Activated T-cell treated with anti-CD3 and anti-CD28 coated beads, Interleukin-2, amount 50 U/mL, for 24 hours (primary cell): ENCODE results near the gene DUS1L.

Experiments used
- DNase-seq: peaks from one replicate; pipeline ENCODE4 v3.0.0-alpha.2; 2020
- H3K27ac Mint-ChIP-seq: 2 replicates; pipeline ENCODE4 v1.8.0; 2020; ENCODE audit warnings: mild to moderate bottlenecking, mixed read lengths
- H3K27me3 Mint-ChIP-seq: 2 replicates; pipeline ENCODE4 v1.8.0; 2020; ENCODE audit warnings: mixed read lengths
- H3K36me3 Mint-ChIP-seq: 2 replicates; pipeline ENCODE4 v1.8.0; 2020; ENCODE audit warnings: low read depth, mixed read lengths
- H3K4me1 Mint-ChIP-seq: 2 replicates; pipeline ENCODE4 v1.8.0; 2020; ENCODE audit warnings: low read depth, mixed read lengths
- H3K4me3 Mint-ChIP-seq: 2 replicates; pipeline ENCODE4 v1.8.0; 2020; ENCODE audit warnings: mild to moderate bottlenecking, moderate library complexity, mixed read lengths
- H3K9me3 Mint-ChIP-seq: 2 replicates; pipeline ENCODE4 v1.8.0; 2020; ENCODE audit warnings: mixed read lengths

Gene DUS1L

GRCh38 chr17:82061047-82061925 lies 4.3 kb downstream of the DUS1L start:
- DNase-seq: no peak
- H3K4me1 Mint-ChIP-seq: peaks cover 12% of the 10 kb centered on the region
- no peaks in the 10 kb centered on the region for H3K27me3 Mint-ChIP-seq
- peaks cover 81% of the 10 kb centered on the region for H3K36me3 Mint-ChIP-seq
- peak overlapping the region; percentile 61 for H3K27ac Mint-ChIP-seq
- no peaks in the 10 kb centered on the region for H3K9me3 Mint-ChIP-seq
- no peak overlapping the region for H3K4me3 Mint-ChIP-seq

GRCh38 chr17:82060614-82061013 lies 5.0 kb downstream of the DUS1L start:
- Mint-ChIP-seq H3K9me3 (no peaks in the 10 kb centered on the region), H3K4me1 (peaks cover 9% of the 10 kb centered on the region), H3K4me3 (no peak overlapping the region), H3K27me3 (no peaks in the 10 kb centered on the region), H3K27ac (no peak overlapping the region), H3K36me3 (peaks cover 84% of the 10 kb centered on the region)
- DNase-seq: no peak

GRCh38 chr17:82060001-82060380 lies 5.6 kb downstream of the DUS1L start:
- Mint-ChIP-seq H3K36me3 (peaks cover 89% of the 10 kb centered on the region), H3K4me3 (no peak overlapping the region), H3K27ac (peak overlapping the region; percentile 55), H3K27me3 (no peaks in the 10 kb centered on the region), H3K4me1 (peaks cover 9% of the 10 kb centered on the region), H3K9me3 (no peaks in the 10 kb centered on the region)
- DNase-seq: no peak

GRCh38 chr17:82059272-82060000 lies 6.2 kb downstream of the DUS1L start:
- no peaks in the 10 kb centered on the region for H3K9me3 Mint-ChIP-seq
- no peak for DNase-seq
- no peak overlapping the region for H3K27ac Mint-ChIP-seq
- peaks cover 11% of the 10 kb centered on the region for H3K4me1 Mint-ChIP-seq
- no peaks in the 10 kb centered on the region for H3K27me3 Mint-ChIP-seq
- H3K36me3 Mint-ChIP-seq: peaks cover 92% of the 10 kb centered on the region
- H3K4me3 Mint-ChIP-seq: no peak overlapping the region

- peaks cover 92% of the 10 kb centered on the region for H3K36me3 Mint-ChIP-seq
- H3K4me3 Mint-ChIP-seq: no peak overlapping the region
- H3K27me3 Mint-ChIP-seq: no peaks in the 10 kb centered on the region
- H3K27ac Mint-ChIP-seq: peak overlapping the region; percentile 8
- no peaks in the 10 kb centered on the region for H3K9me3 Mint-ChIP-seq
- no peak for DNase-seq
- peaks cover 5% of the 10 kb centered on the region for H3K4me1 Mint-ChIP-seq
Observed at GRCh38 chr17:82058855-82059249, 6.8 kb downstream of the DUS1L start.

- peak overlapping the region; percentile 41 for H3K27ac Mint-ChIP-seq
- no peaks in the 10 kb centered on the region for H3K9me3 Mint-ChIP-seq
- H3K4me3 Mint-ChIP-seq: no peak overlapping the region
- H3K4me1 Mint-ChIP-seq: peaks cover 10% of the 10 kb centered on the region
- H3K36me3 Mint-ChIP-seq: peaks cover 92% of the 10 kb centered on the region
- no peak for DNase-seq
- no peaks in the 10 kb centered on the region for H3K27me3 Mint-ChIP-seq
Observed at GRCh38 chr17:82058230-82058854, 7.3 kb downstream of the DUS1L start.

GRCh38 chr17:82056729-82057621 lies 8.6 kb downstream of the DUS1L start:
- Mint-ChIP-seq H3K4me1 (peaks cover 15% of the 10 kb centered on the region), H3K36me3 (peaks cover 83% of the 10 kb centered on the region), H3K4me3 (no peak overlapping the region), H3K9me3 (no peaks in the 10 kb centered on the region), H3K27ac (no peak overlapping the region), H3K27me3 (no peaks in the 10 kb centered on the region)
- no peak for DNase-seq

- no peak for DNase-seq
- Mint-ChIP-seq H3K27me3 (no peaks in the 10 kb centered on the region), H3K9me3 (no peaks in the 10 kb centered on the region), H3K4me3 (no peak overlapping the region), H3K27ac (peak overlapping the region; percentile 47), H3K4me1 (peaks cover 15% of the 10 kb centered on the region), H3K36me3 (peaks cover 76% of the 10 kb centered on the region)
Observed at GRCh38 chr17:82055965-82056728, 9.5 kb downstream of the DUS1L start.

GRCh38 chr17:82055023-82055964 lies 10.3 kb downstream of the DUS1L start:
- H3K27ac Mint-ChIP-seq: peak overlapping the region; percentile 47
- no peaks in the 10 kb centered on the region for H3K27me3 Mint-ChIP-seq
- H3K36me3 Mint-ChIP-seq: peaks cover 69% of the 10 kb centered on the region
- no peak for DNase-seq
- no peak overlapping the region for H3K4me3 Mint-ChIP-seq
- H3K9me3 Mint-ChIP-seq: no peaks in the 10 kb centered on the region
- H3K4me1 Mint-ChIP-seq: peaks cover 21% of the 10 kb centered on the region

GRCh38 chr17:82054351-82055022 lies 11.1 kb downstream of the DUS1L start:
- DNase-seq: no peak
- H3K27ac Mint-ChIP-seq: peak overlapping the region; percentile 47
- peaks cover 24% of the 10 kb centered on the region for H3K4me1 Mint-ChIP-seq
- H3K36me3 Mint-ChIP-seq: peaks cover 63% of the 10 kb centered on the region
- H3K9me3 Mint-ChIP-seq: no peaks in the 10 kb centered on the region
- H3K27me3 Mint-ChIP-seq: no peaks in the 10 kb centered on the region
- no peak overlapping the region for H3K4me3 Mint-ChIP-seq

GRCh38 chr17:82053556-82054263 lies 11.9 kb downstream of the DUS1L start:
- DNase-seq: no peak
- Mint-ChIP-seq H3K36me3 (peaks cover 58% of the 10 kb centered on the region), H3K9me3 (no peaks in the 10 kb centered on the region), H3K4me1 (peaks cover 24% of the 10 kb centered on the region), H3K27me3 (no peaks in the 10 kb centered on the region), H3K4me3 (peak overlapping the region; percentile 89), H3K27ac (peak overlapping the region; percentile 77)

GRCh38 chr17:82053130-82053529 lies 12.5 kb downstream of the DUS1L start:
- Mint-ChIP-seq H3K36me3 (peaks cover 54% of the 10 kb centered on the region), H3K27ac (peak overlapping the region; percentile 77), H3K4me1 (peaks cover 24% of the 10 kb centered on the region), H3K27me3 (no peaks in the 10 kb centered on the region), H3K4me3 (peak overlapping the region; percentile 89), H3K9me3 (no peaks in the 10 kb centered on the region)
- no peak for DNase-seq
